ENCODE data around the gene TMCO4. TPM values are rescaled to one million over a fixed set of nuclear protein-coding genes. Genes with fewer than 3 reads are reported as not detected.

The TMCO4 gene
- total and polyA plus RNA-seq, 10 of the 15 experiments (the other 5 are each of a cell fraction or from before 2014, with no cell fraction given): 2.4 to 20.8 (median 13.0) TPM

- Histone ChIP-seq H3K27me3 (replicated peaks in 1 of 2; ENCODE audit: control insufficient read depth in 2 of 2, insufficient read depth in 2 of 2, low read length in 1 of 2) (peaks cover 2 to 6% of the 10 kb centered on the region in 2 experiments), H3K4me2 (ENCODE audit: control insufficient read depth, insufficient read depth) (peak overlapping the region; percentile 60), H3K36me3 (ENCODE audit: control insufficient read depth in 2 of 2, insufficient read depth in 2 of 2, low read length in 1 of 2) (no peaks in the 10 kb centered on the region), H3K4me3 (no peak overlapping the region), H4K20me1 (ENCODE audit: control insufficient read depth, insufficient read depth) (no peaks in the 10 kb centered on the region), H3K4me1 (ENCODE audit: control insufficient read depth, insufficient read depth, low read length) (peaks cover 3% of the 10 kb centered on the region; the same call in 1 of the 2 replicates), H3K27ac (ENCODE audit: control insufficient read depth, insufficient read depth) (no peak overlapping the region), H2AFZ (ENCODE audit: control insufficient read depth, low read depth, low read length) (no peak overlapping the region), H3K9me3 (replicated peaks; ENCODE audit: control insufficient read depth, insufficient read depth, low read length) (no peaks in the 10 kb centered on the region), H3K9ac (ENCODE audit: control insufficient read depth, insufficient read depth, low read length) (no peak overlapping the region), H3K79me2 (ENCODE audit: control insufficient read depth, insufficient read depth, low read length) (no peaks in the 10 kb centered on the region)
- RAD21 ChIA-PET (ENCODE audit: unreplicated experiment): no interaction called here
- TF ChIP-seq E2F4 (IDR thresholded peaks at IDR 0.05; ENCODE audit: low read depth, low read length) (no peak), IKZF1 (conservative IDR thresholded peaks at IDR 0.05) (no peak), RAD51 (IDR thresholded peaks at IDR 0.05) (no peak), POLR2A (IDR thresholded peaks at IDR 0.05; ENCODE audit: low read depth, low read length) (no peak), ZBTB11 (CRISPR knock-in tag; IDR thresholded peaks at IDR 0.05) (no peak), RB1 (IDR thresholded peaks at IDR 0.05; ENCODE audit: borderline replicate concordance) (no peak), MEF2B (IDR thresholded peaks at IDR 0.05; ENCODE audit: partially characterized antibody, poor library complexity, severe bottlenecking) (no peak), CTCF (IDR thresholded peaks at IDR 0.05 in 2 of 3, conservative IDR thresholded peaks at IDR 0.05 in 1 of 3; ENCODE audit: control insufficient read depth in 2 of 3, extremely low read depth in 1 of 3, insufficient read depth in 1 of 3, low read depth in 3 of 3, low read length in 3 of 3) (0 out of 6 replicates have a peak, but pooled peaks of 1 of the 3 experiments have one; percentile 1)
- FAIRE-seq (no peak), ATAC-seq (peak; percentile 11; the same call in 1 of the 3 replicates), DNase-seq (ENCODE audit: low read depth, low spot score) (no peak)
- WGBS (ENCODE audit: insufficient coverage, insufficient replicate concordance, low lambda C conversion rate, missing lambda C conversion rate): 44% methylated on average over 7 of the region's 7 CpGs
- BruUV-seq (replicated peaks): no TSS peak
- POLR2A ChIA-PET: no interaction called here
- intact Hi-C loops (cut with micrococcal nuclease; ENCODE audit: unreplicated experiment) (no loop called here), in situ Hi-C loops (cut with MboI) (no loop called here)
- CTCF ChIA-PET: interaction anchor here (1.1 kb wide), 1 partner anchor 11 kb away, joined by 3 read pairs; no protein-coding TSS in a partner anchor
- SMC1A ChIA-PET (ENCODE audit: uncharacterized antibody, unreplicated experiment): interaction anchor here (0.9 to 1.3 kb wide), 2 partner anchors 44 to 250 kb away, joined by 3 to 4 read pairs; no protein-coding TSS in a partner anchor
Measured at GRCh38 chr1:19643121-19643520, 156.6 kb downstream of the TMCO4 start.
